Choroid plexus epithelial cell (primary cell): ENCODE measurements around the gene ZC3H8.
"Not testable (repeated sequence)": the region's sequence is repeated elsewhere in the genome, so short reads cannot be mapped to it uniquely, and the experiment has no call there.

Experiments
- DNase-seq: peaks from one replicate; pipeline ENCODE4 v3.0.0-alpha.2; 2010; ENCODE audit warnings: low read depth
- H3K4me3 ChIP-seq: 2 replicates; pipeline ENCODE4 v1.5.1; 2011; ENCODE audit warnings: low read depth, mild to moderate bottlenecking, control low read depth, low read length, moderate library complexity
- TF ChIP-seq, protein P1 (sequence below): conservative IDR thresholded peaks from 2 replicates; pipeline ENCODE4 v1.5.1; 2011; ENCODE audit warnings: low read depth, mild to moderate bottlenecking, control low read depth, inconsistent platforms, low read length, moderate library complexity

ZC3H8 gene

DNA sequence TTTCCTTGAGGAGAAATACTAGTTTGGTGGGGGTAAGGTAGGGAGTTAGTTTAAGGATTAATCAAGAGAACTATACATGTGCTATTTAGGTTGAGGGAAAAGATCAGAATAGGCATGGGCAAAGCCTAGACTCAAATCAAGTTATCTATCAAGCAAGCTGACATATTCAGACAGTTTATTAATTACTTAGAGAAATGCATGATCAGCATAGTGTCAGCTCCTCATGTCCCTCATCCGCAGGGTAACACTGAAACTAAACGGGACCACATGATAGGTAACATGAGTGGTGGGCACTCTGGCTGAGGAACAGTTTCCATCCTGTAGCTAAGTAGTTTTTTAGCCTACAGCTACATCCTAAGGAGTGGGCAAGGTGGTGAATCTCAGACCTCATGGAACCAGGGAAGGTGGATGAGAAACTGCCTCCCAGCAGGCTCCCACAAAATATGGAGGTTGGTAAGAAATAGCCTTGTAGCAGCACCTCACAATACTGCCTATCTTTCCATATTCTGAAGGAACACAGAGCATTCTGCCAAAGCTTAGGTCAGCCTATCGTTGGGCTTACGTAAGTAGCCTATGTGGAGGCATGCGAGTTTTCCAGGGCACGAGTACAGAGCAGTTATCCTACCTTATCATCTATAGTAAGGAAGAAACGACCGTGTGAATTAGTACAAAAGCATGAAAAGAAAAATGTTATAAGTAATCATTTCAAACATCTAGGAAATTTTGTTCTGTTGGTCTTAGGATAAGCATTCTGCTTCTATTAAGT lies 39.0 kb upstream of the ZC3H8 start:
- TF ChIP-seq, protein P1, sequence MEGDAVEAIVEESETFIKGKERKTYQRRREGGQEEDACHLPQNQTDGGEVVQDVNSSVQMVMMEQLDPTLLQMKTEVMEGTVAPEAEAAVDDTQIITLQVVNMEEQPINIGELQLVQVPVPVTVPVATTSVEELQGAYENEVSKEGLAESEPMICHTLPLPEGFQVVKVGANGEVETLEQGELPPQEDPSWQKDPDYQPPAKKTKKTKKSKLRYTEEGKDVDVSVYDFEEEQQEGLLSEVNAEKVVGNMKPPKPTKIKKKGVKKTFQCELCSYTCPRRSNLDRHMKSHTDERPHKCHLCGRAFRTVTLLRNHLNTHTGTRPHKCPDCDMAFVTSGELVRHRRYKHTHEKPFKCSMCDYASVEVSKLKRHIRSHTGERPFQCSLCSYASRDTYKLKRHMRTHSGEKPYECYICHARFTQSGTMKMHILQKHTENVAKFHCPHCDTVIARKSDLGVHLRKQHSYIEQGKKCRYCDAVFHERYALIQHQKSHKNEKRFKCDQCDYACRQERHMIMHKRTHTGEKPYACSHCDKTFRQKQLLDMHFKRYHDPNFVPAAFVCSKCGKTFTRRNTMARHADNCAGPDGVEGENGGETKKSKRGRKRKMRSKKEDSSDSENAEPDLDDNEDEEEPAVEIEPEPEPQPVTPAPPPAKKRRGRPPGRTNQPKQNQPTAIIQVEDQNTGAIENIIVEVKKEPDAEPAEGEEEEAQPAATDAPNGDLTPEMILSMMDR: no peak
- H3K4me3 ChIP-seq: no peak overlapping the region
- no peak for DNase-seq

DNA sequence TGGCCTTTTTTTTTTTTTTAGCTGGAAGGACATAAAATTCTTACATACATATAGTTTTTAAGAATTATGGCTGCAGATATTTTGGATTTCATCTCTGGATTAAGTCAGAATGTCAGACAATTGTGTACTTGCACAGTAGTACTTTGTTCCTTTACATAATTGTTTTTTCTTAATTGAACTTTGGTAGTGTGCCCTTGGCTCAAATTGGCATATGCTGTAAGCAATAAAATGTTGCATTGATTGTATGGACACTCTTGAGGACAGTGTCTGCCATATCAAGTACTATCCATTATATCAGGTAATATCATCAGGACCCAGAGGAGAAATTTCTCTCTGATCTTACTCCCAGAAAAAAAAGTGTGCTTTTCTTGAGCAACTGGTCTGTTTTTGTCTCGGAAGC lies 35.8 kb upstream of the ZC3H8 start:
- no peak for DNase-seq
- H3K4me3 ChIP-seq: no peak overlapping the region
- TF ChIP-seq, protein P1: no peak

DNA sequence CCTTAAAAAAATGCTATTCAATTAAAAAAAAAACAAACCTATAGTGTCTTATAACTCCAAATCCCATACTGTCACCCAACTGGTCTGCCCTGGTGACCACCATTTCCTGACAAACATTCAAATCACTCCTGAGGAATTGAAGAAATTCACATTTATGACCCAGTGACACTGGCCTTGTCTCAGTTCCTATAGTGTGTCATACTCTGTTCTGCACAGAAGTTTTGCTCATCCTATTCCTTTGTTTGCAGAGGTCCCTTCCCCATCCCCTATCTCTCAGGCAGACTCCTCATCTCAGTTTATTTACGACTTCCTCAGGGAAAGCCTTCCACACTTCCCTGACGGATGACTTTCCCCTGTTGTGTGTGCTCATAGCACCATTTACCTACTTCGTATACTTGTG lies 35.2 kb upstream of the ZC3H8 start:
- TF ChIP-seq, protein P1: no peak
- DNase-seq: no peak
- H3K4me3 ChIP-seq: no peak overlapping the region

DNA sequence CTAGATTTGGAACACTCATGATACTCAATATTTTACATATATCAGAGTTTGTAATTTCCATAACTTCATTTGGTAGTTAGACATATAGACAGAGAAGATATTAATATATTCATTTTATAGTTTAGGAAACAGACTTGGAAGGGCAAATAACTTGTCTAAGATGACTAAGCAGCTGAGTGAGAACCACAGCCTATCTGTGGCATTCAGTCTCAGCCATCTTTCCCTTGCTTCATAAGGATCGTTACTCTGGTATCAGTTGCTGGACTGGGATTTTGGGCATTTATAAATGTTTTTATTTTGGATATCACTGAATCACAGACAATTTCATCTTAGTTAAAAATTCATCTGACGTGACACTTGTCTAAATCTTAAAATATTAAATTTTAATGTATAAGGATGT lies 28.7 kb upstream of the ZC3H8 start:
- H3K4me3 ChIP-seq: not testable (repeated sequence)
- DNase-seq: peak; percentile 44

DNA sequence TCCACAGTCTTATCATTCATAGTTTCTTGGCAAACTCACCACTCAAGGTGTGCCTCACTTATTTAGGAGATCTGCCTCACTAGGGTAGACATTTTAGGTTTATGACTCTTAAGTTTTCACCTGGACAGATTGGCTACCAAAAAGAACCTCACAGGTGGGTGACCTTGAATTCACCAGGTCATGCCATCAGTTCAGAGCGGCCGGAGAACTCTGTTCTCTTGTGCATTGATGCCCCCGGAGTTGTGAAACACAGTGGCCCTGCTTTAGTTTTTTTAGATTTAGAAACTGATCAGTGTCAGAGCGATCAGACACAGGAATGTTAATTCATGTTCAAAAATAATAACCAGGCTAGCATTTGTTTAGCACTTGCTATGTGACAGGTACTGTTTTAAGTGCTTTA lies 27.2 kb upstream of the ZC3H8 start:
- not testable (repeated sequence) for DNase-seq, H3K4me3 ChIP-seq

DNA sequence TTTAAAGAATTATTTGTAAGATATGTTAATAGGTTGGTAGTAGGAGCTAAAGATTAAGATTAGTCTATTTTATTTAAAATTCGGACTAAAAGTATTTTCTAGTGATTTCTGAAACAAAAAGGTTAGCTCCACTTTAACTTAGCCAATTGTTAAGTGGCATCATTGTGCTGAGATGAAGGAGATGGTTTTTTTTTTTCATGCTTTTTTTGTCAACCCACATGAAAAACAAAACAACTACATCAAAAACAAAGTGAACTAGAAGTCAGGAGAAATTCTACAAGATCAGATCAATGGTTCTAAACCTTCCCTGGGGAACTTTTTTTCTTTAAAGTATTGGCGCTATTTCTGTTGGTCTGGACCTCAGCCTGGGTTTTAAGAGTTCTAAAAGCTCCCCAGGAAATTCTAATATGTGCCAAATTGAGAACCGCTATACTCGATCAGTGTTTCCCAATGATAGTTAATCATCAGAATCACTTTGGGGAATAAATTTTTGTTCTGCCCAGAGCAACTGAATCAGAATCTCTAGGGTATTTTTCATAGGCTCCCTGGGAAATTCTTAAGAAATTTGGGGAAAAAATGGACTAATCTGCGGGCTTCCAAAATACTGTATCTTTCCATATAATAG lies 22.9 kb upstream of the ZC3H8 start:
- no peak for DNase-seq
- H3K4me3 ChIP-seq: no peak overlapping the region
- TF ChIP-seq, protein P1: no peak

DNA sequence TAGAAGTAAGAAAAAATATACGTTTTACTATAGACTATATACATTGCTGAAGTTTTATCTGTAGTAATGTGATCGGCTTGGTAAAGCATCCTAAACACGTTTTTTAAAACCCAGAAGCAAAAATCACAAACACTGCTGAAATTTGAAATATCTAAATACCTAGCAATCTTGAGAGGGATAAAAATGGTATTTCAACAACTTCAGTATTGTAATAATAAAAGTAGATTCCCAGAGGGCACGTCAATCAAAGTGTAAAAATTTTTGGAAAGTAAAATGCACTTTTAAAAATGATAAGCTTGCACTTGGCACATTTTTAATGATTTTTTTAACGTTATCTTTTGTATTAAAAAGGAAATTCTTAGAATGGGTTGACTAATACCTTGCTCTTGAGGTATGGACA lies 22.1 kb upstream of the ZC3H8 start:
- TF ChIP-seq, protein P1: no peak
- H3K4me3 ChIP-seq: no peak overlapping the region
- no peak for DNase-seq
